Right ventricle myocardium inferior (tissue), 1 donor: ENCODE results near the gene MORF4L1. TPM values are rescaled to one million over a fixed set of nuclear protein-coding genes. Genes with fewer than 3 reads are reported as not detected.
"Not testable (repeated sequence)": the region's sequence is repeated elsewhere in the genome, so short reads cannot be mapped to it uniquely, and the experiment has no call there.

Experiments used
- ATAC-seq: fragments of 200-7000 bp; cut with Tn5 transposase; one replicate; pipeline ENCODE4 v1.9.1; 2020; ENCODE audit warnings: mild to moderate bottlenecking, moderate library complexity
- DNase-seq: peaks from one replicate; pipeline ENCODE4 v3.0.0; 2021; ENCODE audit errors: missing footprints
- intact Hi-C: fragments of 100-400 bp; cut with DNase I; formaldehyde crosslinking; loops from one replicate; pipeline ENCODE4 v1.11.0; 2022
- total RNA-seq: library from RNA; stranded (reverse); fragmentation: NEBNext Ultra II Directional; extraction: Animal tissue kit (Norgen Biotek cat#: 25700); gene quantifications from one replicate; pipeline ENCODE4 v1.2.1, GENCODE V29; 2021
- donor health status: DM: no; HTN: yes; CAD: no; lungs with severe emphysema.

The MORF4L1 gene
- total RNA-seq, 1 donor from 2014 or later = 333 TPM

DNA sequence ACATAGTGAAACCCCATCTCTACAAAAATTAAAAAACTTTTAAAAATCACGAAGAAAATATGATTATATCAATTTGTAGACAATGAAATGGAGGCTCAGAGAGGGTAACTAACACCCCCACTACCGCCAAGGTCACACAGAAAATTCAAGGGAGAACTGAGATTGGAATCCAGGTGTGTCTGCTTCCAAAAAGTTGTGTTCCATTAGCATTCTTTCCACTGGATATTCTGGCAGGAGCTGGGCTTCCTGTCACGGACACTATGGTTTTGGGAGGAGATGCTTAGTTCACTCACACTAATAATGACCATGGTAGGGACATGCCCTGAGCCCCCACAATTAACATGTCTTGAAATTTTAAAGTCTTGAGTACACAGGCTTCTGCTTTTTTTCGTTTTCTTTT, 43.4 kb downstream of the MORF4L1 start:
- intact Hi-C loops = loop anchor here (1.0 kb wide), 1 partner anchor 21 kb away; no protein-coding TSS in a partner anchor
- DNase-seq = no peak
- no peak for ATAC-seq

DNA sequence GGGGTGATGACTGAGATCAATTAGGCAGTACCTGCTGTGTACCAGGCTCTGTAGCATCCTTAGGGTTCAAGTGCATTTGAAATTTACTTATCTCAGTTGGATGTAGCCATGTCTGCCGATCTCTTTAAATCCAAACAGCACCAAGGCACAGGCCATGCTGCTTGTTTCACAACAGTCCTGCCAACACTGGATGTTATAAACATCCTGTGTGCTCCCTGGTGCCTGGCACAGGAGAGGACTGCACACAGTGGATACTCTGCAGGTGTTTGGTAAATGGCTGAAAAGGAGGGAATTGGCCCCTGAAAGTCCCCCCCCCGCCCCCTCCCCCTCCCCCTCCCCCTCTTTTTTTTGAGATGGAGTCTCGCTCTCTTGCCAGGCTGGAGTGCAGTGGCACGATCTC, 45.2 kb downstream of the MORF4L1 start:
- DNase-seq (no peak), ATAC-seq (no peak)
- intact Hi-C loops = no loop called here

DNA sequence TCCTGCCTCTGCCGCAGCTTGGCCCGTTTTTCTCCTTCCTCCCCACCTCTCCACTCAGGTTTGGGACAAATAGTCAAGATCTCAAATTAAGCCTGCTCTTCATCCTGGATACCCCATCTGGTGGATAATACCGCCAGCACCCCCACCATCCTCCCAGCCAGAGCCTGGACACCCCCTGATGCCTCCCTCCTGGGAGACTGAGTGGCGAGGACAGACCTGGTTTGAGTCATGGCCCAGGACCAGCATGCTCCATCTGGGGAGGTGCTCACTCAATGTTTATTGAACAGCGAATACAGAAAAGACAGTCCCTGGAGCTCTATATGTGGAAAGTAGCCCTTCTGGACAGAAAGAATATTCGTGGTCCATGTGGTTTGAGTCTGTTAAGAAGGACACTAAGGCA, 48.8 kb downstream of the MORF4L1 start:
- ATAC-seq = no peak
- intact Hi-C loops = no loop called here
- DNase-seq = no peak

DNA sequence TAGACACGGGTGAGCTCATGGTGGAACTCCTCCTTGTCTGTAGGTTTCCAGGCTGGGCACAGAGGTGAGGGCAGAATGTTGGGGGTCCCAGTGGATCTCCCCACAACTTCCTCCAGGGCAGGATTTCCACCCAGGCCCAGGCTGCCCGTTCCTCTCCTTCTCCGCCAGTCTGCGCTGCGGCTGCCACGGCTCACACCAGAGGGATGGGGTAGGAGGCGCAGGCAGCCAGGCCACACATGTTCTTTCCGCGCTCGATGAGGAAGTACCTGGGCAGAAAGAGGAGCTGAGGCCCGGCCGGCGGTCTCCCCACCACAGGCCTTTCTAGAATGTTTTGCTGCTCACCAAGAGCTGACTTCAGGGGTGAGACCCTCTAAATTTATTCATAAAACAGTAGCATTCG, 49.2 kb downstream of the MORF4L1 start:
- DNase-seq (no peak), ATAC-seq (no peak)
- intact Hi-C loops = no loop called here

DNA sequence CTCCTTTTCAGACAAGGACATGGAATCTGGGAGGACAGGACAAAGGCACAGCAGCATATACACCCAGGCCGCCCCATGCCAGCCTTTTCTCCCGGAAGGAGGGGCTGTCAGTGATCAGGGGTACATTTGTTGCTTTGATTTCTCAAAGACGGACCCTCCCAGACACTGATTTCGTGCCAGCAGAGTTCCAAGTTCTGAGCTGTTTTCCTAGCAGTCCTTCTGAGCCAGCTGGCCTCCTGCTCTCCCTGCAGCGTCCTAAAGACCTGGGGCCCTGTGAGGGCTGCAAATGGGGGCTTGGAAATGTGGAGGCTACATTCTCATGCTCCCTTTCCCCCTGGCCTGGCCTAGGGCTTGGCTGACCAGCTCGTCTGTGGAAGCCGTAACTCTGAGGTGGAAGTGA, 49.8 kb downstream of the MORF4L1 start:
- intact Hi-C loops = no loop called here
- no peak for DNase-seq
- no peak for ATAC-seq

DNA sequence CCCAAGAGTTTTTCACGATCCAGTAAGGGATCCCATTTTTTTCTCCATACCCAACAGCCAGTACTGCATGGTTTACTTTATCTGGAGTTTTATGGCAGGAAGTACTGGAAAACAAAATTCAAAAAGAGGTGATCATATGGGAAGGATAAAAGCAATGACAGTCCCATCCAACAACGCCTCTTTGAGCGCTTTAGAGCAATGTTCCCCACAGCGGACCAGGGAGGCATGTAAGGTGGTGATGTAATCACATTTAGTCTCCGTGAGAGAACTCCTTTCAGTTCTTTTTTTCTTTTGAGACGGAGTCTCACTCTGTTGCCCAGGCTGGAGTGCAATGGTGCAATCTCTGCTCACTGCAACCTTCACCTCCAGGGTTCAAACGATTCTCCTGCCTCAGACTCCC, 50.3 kb downstream of the MORF4L1 start:
- no peak for ATAC-seq
- intact Hi-C loops = no loop called here
- no peak for DNase-seq

DNA sequence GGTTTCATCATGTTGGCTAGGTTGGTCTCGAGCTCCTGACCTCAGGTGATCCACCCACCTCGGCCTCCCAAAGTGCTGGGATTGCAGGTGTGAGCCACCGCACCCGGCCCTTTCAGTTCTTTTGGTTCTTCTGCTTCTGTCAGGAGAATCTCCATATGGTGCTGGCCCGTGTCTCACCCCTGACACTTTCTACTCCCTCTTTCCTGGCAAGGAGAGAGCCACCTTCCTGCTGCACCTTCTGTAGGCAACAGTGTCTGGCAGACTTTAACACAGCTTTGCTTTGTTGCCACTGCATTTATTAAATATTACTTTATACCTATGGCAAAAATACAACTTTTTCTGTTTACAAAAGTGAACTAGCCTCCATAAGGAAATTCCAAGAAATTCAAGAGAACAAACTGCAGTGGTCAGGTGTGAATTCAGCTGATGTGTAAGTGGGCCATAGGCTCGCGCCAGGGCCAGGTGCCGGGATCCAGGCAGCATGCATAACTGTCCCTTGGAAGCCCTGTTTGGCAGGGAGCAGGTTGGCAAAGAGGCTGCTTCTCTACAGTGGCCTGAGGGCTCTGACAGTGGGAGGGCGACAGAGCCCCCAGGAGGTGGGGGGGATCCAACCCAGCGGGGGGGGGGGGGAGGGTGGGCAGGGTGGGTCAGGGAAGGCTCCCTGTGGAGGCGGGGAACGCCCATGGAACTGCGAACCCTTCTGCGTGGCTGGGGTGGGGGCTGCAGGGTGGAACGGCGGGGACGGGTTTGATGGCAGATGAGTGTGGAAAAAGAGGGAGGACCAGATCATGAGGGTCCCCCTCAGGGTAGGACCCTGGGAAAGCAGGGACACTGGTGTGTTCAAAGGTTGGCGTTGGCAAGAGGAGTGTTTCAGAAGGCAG, 51.0 kb downstream of the MORF4L1 start:
- DNase-seq (no peak), ATAC-seq (no peak)
- intact Hi-C loops = no loop called here

DNA sequence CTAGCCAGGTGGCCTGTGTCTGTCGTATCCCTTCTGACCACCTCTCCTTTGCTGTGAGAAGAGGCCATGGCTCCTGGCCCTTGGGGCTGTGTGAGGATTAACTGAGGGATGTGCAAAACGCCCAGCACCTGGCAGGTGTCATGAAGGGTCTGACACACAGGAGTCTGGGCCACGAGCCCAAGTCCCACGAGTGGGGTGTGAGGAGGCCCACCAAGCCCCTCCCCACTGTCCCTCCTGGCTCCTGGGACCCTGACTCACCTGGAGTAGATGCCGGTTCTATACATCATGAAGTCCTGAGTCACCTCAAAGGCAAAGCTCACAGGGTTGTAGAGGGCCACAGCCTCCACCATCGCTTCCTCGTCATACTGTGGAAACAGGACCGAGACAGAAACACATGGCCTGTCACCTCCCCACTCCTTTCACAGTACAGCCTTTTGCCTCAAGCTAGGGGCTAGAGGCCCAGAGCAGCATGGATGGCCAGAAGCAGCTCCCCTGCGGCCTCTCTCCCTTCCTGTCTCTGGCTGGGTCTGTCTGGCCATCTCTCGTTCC, 52.5 kb downstream of the MORF4L1 start:
- no peak for DNase-seq
- no peak for ATAC-seq
- intact Hi-C loops = no loop called here

DNA sequence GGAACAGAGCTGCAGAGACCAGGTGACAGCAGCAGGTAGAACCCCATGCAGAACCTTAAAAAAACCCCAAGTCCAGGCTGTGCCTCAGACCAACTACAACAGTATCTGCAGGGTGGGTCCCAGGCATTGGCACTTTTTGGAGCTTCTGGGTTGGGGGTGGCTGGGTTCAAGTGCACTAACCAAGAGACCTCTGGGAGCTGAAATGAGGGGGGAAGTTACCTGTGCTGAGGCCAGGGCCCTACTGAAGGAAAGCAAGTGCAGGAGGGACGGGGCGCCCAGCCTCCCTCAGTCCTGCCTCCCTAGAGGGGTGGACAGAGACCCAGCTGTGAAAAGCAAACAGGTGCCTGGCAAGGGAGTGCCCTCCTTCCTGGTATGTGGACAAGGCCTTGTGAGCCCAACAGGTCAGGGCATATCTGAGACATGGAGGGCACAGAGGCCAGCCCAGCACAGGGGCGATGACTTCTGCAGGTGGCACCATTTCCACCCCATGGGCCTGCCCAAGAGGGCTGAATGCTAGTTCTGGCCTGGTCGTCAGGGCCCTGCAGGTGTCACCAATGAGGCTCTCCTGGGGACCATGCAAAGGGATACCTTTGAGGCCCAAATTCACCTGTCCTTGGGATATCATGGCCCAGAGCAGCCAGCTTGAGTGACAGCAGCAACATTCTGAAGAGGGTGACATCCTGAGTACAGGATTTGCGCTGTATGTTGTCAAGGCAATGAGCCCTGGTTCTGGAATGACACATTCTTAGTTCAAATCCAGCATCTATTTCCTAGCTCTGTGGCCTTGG, 53.5 kb downstream of the MORF4L1 start:
- intact Hi-C loops = no loop called here
- ATAC-seq (no peak), DNase-seq (no peak)

DNA sequence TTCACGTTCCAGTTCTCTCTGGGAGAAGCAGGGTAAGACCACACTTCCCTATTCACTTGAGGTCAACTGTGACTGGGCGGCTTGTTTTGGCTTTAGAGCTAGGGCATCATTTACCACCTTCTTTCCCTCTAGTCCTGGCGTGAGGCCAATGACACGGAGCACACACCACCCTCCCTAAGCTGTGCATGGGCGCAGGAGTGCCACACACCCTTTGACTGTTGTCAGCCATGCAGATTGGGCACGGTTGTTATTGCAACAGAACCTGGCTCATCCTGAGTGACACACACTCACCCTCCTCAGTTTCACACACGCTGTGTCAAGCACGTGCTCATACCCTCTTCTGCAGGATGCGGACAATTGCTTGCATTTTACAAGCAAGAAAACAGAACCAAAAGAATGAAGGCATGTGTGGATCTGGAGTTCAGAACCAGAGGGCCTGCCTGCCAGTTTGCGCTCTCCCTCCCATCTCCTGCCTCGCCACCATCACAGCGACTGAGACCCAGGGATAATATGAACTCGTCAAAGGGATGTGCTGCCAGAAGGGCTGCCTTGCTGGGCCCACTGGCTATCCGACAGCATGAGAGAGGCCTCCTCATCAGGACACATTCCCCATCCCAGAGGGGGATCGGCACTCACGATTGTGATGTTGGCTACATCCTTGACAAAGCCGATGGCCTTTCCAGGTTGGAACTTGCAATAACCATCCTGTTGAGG, 54.5 kb downstream of the MORF4L1 start:
- intact Hi-C loops = no loop called here
- DNase-seq (no peak), ATAC-seq (no peak)

DNA sequence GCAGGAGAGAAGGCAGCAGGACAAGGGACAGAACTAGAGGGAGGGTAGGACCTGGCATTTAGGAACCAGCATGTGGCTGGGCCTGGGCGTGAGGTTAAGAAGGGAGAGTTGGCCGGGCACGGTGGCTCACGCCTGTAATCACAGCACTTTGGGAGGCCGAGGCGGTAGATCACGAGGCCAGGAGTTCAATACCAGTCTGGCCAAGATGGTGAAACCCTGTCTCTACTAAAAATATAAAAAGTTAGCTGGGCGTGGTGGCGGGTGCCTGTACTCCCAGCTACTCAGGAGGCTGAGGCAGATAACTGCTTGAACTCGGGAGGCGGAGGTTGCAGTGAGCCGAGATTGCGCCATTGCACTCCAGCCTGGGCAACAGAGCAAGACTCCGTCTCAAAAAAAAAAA, 55.5 kb downstream of the MORF4L1 start:
- intact Hi-C loops = not testable (repeated sequence)

DNA sequence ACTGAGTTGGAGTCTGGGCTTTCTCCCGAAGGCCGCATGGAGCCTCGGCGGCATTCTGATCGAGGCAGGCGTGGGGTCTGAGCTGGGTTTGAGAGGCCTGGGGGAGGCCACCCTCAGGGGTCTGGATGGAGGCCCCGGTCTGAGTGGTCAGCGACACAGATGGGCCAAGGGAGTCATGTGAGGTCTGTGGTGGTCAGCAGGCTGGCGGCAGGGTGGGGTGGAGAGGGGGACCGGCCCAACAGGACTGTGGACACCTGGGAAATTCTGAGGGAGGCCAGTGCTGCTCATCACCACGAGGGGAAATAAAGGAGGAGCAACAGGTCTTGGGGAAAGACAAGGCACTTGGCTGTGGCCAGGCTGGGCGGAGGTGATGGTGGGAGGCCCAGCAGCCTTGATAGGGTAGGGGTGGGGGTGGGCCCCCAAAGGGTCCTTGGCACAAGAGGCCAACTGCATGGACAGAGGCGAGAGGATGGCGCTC, 56.0 kb downstream of the MORF4L1 start:
- DNase-seq (no peak), ATAC-seq (no peak)
- intact Hi-C loops = no loop called here

More for the DNA sequence above, 55.5 kb downstream of the MORF4L1 start:
- DNase-seq, ATAC-seq: not testable (repeated sequence)

DNA sequence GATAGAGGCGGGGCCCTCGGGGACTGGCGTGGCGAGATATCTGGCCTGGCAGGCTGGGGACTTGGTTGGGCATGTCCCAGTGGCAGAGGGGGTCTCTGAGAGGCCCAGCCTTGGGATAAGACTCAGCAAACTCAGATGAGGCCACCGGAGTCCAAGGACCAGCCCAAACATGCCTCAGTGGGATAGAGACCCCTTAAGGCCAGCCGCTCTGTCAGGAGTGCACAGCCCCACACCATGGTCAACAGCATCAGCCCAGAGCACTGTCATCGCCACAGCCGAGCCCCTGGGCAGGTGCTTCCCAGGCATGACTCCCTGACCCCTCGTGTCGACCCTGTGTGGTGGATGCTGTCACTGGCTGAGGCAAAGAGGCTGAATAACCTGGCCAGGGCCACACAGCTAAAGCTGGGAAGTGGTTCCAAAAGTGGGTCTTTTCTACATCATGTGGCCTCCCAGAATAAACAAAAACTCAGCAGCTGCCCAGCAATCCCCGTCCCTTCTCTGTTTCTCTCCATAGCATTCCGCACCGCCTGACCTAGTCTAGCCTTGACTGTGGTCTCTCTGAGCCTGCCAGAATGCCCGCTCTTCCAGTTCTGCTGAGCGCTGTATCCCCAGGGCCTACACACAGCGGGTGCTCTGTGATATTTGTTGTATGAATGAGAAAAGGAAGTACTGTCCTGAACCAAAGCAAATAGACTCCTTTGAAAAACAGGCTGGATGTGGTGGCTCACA, 57.0 kb downstream of the MORF4L1 start:
- intact Hi-C loops = no loop called here
- DNase-seq (no peak), ATAC-seq (no peak)

DNA sequence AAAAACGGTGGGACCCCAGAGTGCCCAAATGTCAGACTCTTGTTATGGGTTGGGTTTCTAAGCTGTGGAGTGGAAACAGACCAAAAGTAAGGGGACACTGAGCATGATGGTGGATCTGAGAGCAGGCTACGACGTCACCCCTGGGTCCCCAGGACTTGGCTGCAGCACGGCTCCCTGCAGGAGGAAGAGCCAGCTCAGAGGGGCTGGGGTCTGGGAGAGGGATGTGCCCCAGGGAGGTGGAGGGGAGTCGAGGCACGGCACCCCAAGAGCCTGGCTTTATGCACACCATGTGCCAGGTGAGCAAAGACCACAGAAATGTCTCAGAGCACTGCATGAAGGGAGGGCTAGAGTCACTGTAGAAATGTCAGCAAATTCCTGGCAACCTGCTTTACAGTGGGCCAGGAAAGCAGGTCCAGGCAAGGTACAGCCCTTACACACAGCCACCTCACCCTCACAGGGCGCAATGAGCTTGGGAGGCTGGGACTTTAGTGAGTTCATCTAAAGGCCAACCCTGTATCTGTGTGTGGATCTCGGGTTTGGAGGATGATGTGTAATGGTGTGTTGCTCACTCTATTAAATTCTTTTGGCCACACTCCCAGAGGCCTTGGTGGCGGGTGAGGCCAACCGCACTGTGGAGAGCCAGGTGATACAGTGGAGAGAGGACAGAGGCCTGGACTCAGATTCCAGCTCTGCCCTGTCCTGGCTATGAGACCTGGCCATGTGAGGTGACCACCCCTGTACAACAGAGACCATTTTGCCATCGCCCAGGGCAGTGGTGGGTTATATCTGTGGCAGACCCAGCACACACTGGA, 58.1 kb downstream of the MORF4L1 start:
- intact Hi-C loops = no loop called here
- peak; percentile 21 for ATAC-seq
- no peak for DNase-seq

DNA sequence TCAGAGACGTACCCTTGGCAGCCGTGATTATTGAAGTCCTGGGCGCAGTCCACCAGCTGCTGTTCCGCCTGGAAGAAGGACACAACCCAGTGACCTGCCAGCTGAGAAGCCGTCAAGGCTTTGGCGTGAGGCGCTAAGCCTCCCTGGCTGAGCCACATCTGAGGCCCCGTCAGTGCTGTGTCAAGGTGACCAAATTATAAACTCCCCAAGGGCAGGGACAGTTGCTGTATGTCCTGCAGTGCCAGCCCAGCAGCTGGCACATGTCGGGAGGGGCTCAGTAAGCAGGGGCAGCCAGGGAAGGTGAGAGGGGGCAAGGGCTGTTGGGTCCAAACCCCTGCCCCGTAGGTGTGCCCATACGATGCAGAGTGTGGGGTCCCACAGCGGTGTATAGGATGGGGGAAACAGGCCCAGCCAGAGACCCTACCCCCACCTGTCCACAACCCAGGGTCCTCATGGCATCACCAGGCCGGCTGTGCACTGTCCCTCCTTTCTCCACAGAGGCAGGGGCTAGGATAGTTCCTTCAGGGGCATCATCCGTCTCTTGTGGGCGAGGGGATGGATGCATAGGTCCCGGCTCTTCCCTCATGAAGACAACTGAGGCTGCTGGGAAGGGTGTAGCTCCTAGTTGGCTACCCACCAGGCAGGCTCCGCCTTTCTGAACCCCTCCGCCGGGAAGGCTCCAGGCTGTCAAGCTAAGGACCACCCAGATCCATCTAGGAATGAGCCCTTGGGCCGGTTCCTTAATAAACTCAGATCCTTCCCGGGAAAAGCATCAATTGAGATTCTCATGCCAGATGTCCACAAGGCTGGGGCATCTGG, 59.0 kb downstream of the MORF4L1 start:
- intact Hi-C loops = no loop called here
- no peak for ATAC-seq
- DNase-seq = no peak

DNA sequence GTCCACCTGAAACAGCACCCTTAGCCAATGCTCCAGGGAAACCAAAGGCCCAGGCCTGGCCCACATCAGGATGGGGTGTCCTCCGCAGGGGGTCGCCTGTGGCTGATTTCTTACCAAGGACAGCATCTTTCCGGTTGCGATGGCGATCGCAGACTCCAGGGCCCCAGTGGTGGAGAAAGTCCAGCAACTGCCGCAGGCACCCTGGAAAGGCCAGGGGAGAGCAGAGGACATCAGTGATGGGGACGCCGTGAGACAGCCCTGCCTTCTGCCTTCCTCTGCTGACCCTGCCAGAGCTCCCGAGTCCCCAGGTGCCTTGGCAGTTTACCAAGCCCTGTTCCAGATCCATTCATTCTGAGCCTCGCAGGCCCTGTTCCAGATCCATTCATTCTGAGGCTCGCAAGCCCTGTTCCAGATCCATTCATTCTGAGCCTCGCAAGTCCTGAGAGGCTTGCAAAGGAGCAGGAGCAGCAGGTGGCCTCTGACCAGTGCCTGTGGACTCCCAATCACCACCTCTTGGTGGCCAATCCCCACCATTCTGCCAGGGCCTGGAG, 59.6 kb downstream of the MORF4L1 start:
- ATAC-seq = no peak
- no peak for DNase-seq
- intact Hi-C loops = no loop called here
